HG02642 (cell line): Measurements from ENCODE around the gene IP6K1.
A peak's percentile ranks its signal among the peaks of the same experiment; 100 is the strongest.

Experiments
- ATAC-seq: cut with Tn5 transposase; IDR thresholded peaks from one replicate; pipeline ENCODE4 v1.9.1; 2021; ENCODE audit warnings: mild to moderate bottlenecking; ENCODE audit not compliant: unreplicated experiment, poor library complexity

The IP6K1 gene

DNA sequence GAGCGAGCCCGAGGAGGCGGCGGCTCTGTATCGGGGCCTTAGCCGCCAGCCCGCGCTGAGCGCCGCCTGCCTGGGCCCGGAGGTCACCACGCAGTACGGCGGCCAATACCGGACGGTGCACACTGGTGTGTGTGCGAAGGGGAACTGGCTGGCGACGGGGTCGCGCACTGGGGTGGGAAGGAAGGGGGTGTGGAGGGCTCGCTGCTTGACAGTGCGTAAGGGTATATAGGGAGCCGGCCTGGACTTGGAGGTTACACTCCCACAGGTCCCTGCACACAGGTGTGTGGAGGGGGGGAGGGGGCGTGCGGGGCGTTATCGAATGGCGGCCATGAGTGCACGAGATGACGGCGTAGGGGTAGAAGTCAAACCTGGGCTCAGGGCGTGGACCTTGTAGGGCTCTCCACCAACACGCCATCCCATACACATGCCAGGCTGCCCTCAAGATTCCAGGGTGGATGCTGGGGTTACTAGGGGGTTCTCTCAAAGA is 111.8 kb downstream of the IP6K1 start:
- ATAC-seq: peak; percentile 35
